Measurements from ENCODE around the gene ZNF555. TPM values are rescaled to one million over a fixed set of nuclear protein-coding genes. Genes with fewer than 3 reads are reported as not detected.
"Not testable (repeated sequence)": the region's sequence is repeated elsewhere in the genome, so short reads cannot be mapped to it uniquely, and the experiment has no call there.

The ZNF555 gene
- polyA plus RNA-seq (2011; rRNA removed) (6.2 and 7.1 TPM in 2 replicates), polyA minus RNA-seq (2011; rRNA and poly(A)+ RNA removed) (8.8 and 12.2 TPM in 2 replicates)

DNA sequence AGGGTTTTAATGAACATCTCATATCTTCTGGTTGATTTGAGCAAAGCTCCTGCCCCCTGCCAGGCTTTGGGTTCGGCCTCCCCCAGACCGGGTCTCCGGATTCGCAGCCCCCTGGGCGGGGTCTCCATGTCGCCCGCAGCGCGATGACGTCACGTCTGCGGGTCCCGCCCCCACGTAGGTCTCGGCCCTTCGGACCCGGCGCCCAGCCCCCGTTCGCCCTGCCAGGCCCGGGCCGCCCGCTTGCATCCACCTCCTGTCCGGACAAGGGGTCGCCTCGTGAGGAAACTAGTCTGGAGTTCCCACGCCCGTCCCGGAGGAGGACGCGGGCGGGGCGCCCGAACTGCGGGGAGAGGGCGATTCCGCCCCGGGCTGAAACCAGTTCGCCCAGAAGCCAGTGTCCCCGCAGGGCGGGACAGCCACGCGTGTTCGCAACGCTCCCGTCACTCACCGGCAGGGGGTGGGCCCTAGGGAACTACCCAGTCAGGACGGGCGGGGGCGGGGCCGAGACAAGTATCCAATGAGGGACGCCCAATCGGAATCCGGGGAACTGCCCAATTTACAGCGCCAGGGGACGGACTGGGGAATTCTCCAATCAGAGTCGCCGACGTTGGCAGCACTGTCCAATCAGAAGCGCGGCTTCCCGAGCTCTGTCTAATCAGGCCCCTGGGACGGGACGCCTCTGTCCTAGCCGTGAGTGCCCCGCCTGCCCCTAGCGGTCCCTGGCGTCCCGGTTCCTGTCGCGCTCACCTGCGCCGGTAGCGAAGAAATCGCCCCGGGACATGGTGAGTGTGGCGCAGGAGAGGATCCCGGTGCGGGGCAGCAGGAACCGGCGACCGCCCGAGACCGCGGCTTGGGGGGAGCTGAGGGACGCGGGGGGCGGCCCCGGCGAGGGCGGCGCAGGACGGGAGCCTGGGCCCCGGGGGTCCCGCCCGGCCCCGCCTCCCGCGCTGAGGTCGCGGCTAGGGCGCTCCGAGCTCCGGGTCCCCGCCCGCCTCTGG is at the start of gene ZNF555:
TSS of gene ZNF555 (plus strand) at position 682 of the 998 bp plus-strand sequence. CDS start at position 780, 98 bp downstream.
- Histone ChIP-seq H3K4me3 (ENCODE audit: low read depth, low read length) (peak within 1 kb of the TSS; percentile 79), H3K27me3 (ENCODE audit: control insufficient read depth, insufficient read depth, low read length) (no peaks in the 10 kb centered on the region), H3K9me3 (ENCODE audit: control insufficient read depth, insufficient read depth, low read length) (peaks cover 56% of the 10 kb centered on the region), H3K27ac (ENCODE audit: low read depth, low read length) (peak within 1 kb of the TSS; percentile 87)
- POLR2A ChIA-PET, result interaction anchor here (0.6 to 1.8 kb wide), 3 partner anchors 57 to 365 kb away, joined by 3 to 9 read pairs (median 4); partner anchors contain the start of gene GADD45B
- CTCF ChIA-PET, result interaction anchor here (1.3 kb wide), 1 partner anchor 10 kb away, joined by 7 read pairs; no protein-coding TSS in a partner anchor
- DNase-seq (ENCODE audit: low read depth, low spot score), result peak; percentile 97
- TF ChIP-seq CTCF (IDR thresholded peaks at IDR 0.05; ENCODE audit: low read depth, low read length), result peak; percentile 14; the same call in 1 of the 2 replicates

DNA sequence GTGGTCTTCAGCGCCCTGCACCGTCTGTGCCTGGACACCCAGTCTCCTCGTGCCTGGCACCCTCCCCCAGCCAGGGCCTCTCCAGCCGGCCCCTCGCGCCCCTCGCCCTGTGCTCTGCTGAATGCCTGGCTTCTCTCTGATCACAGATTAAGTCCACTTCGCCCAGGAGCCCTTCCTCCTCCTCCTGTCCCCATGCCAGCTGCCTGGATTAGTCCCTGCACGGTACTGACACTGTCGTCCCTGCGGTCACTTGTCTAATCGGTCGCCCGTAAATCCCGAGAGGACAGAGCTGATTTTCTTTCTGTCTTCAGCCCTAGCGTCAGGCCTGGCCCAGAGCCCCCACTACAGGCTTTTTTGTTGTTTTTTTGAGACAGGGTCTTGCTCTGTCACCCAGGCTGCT is 49.4 kb upstream of the ZNF555 start:
- H3K9me3 ChIP-seq (ENCODE audit: control insufficient read depth, insufficient read depth, low read length), result no peaks in the 10 kb centered on the region; the same call in 1 of the 2 replicates
- ChIA-PET CTCF (interaction anchor here (0.6 kb wide), 1 partner anchor 38 kb away, joined by 4 read pairs; no protein-coding TSS in a partner anchor), POLR2A (no interaction called here)
- H3K27ac ChIP-seq (ENCODE audit: low read depth, low read length), result no peak overlapping the region
- H3K27me3 ChIP-seq (ENCODE audit: control insufficient read depth, insufficient read depth, low read length), result no peaks in the 10 kb centered on the region
- no peak for DNase-seq (ENCODE audit: low read depth, low spot score)
- no peak overlapping the region for H3K4me3 ChIP-seq (ENCODE audit: low read depth, low read length)
- TF ChIP-seq CTCF (IDR thresholded peaks at IDR 0.05; ENCODE audit: low read depth, low read length), result no peak

DNA sequence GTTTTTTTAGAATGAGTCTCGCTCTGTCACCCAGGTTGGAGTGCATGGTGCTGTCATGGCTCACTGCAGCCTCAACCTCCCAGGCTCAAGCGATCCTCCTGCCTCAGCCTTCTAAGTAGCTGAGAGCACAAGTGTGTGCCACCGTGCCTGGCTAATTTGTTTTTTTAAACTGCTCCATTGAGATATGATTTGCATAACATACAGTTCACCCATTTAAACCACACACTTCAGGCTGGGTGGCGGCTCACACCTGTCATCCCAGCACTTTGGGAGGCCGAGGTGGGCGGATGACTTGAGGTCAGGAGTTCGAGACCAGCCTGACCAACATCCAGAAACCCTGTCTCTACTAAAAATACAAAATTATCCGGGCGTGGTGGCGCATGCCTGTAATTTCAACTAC is 48.6 kb upstream of the ZNF555 start:
- H3K9me3 ChIP-seq (ENCODE audit: control insufficient read depth, insufficient read depth, low read length); CTCF ChIA-PET; H3K27me3 ChIP-seq (ENCODE audit: control insufficient read depth, insufficient read depth, low read length); DNase-seq (ENCODE audit: low read depth, low spot score); H3K27ac ChIP-seq (ENCODE audit: low read depth, low read length); H3K4me3 ChIP-seq (ENCODE audit: low read depth, low read length); POLR2A ChIA-PET: not testable (repeated sequence)

DNA sequence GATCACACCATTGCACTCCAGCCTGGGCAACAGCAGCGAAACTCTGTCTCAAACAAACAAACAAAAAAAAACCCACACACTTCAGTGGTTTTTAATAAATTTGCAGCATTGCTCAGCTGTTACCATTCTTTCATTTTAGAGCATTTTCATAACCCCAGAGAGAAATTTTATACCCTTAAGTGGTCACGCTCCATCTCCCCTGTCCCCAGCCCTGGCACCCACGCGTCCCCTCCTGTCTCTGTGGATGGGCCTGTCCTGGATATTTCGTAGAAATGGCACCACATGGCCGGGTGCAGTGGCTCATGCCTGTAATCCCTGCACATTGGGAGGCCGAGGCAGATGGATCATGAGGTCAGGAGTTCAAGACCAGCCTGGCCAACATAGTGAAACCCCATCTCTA is 48.1 kb upstream of the ZNF555 start:
- DNase-seq (ENCODE audit: low read depth, low spot score), result no peak
- no peaks in the 10 kb centered on the region for H3K27me3 ChIP-seq (ENCODE audit: control insufficient read depth, insufficient read depth, low read length)
- H3K9me3 ChIP-seq (ENCODE audit: control insufficient read depth, insufficient read depth, low read length), result no peaks in the 10 kb centered on the region; the same call in 1 of the 2 replicates
- ChIA-PET CTCF (no interaction called here), POLR2A (no interaction called here)
- H3K4me3 ChIP-seq (ENCODE audit: low read depth, low read length), result no peak overlapping the region
- TF ChIP-seq CTCF (IDR thresholded peaks at IDR 0.05; ENCODE audit: low read depth, low read length), result no peak
- H3K27ac ChIP-seq (ENCODE audit: low read depth, low read length), result no peak overlapping the region

DNA sequence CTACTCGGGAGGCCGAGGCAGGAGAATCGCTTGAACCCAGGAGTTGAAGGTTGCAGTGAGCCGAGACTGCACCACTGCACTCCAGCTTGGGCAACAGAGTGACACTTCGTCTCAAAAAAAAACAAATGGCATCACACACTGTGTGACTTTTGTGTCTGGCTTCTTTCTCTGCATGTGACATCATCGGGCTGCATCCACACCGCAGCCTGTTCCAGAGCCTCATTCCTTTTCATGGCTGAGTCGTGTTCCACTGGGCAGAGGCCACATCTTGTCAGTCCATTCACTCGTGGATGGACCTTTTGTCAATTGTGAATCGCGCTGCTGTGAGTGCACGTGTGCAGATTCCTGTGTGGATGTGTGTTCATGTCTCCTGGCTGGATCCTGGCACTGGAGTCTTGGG is 47.7 kb upstream of the ZNF555 start:
- no peaks in the 10 kb centered on the region for H3K27me3 ChIP-seq (ENCODE audit: control insufficient read depth, insufficient read depth, low read length)
- ChIA-PET CTCF (no interaction called here), POLR2A (interaction anchor here (0.6 kb wide), 1 partner anchor 154 kb away, joined by 3 read pairs; no protein-coding TSS in a partner anchor)
- no peaks in the 10 kb centered on the region; the same call in 1 of the 2 replicates for H3K9me3 ChIP-seq (ENCODE audit: control insufficient read depth, insufficient read depth, low read length)
- no peak for TF ChIP-seq CTCF (IDR thresholded peaks at IDR 0.05; ENCODE audit: low read depth, low read length)
- DNase-seq (ENCODE audit: low read depth, low spot score), result no peak
- no peak overlapping the region for H3K27ac ChIP-seq (ENCODE audit: low read depth, low read length)
- no peak overlapping the region for H3K4me3 ChIP-seq (ENCODE audit: low read depth, low read length)

Measured in AG04450 (cell line).